ENCODE data around the gene SMIM28. TPM values are rescaled to one million over a fixed set of nuclear protein-coding genes. Genes with fewer than 3 reads are reported as not detected.

The SMIM28 gene
- total RNA-seq, 2 experiments from 2014 or later: not detected

DNA sequence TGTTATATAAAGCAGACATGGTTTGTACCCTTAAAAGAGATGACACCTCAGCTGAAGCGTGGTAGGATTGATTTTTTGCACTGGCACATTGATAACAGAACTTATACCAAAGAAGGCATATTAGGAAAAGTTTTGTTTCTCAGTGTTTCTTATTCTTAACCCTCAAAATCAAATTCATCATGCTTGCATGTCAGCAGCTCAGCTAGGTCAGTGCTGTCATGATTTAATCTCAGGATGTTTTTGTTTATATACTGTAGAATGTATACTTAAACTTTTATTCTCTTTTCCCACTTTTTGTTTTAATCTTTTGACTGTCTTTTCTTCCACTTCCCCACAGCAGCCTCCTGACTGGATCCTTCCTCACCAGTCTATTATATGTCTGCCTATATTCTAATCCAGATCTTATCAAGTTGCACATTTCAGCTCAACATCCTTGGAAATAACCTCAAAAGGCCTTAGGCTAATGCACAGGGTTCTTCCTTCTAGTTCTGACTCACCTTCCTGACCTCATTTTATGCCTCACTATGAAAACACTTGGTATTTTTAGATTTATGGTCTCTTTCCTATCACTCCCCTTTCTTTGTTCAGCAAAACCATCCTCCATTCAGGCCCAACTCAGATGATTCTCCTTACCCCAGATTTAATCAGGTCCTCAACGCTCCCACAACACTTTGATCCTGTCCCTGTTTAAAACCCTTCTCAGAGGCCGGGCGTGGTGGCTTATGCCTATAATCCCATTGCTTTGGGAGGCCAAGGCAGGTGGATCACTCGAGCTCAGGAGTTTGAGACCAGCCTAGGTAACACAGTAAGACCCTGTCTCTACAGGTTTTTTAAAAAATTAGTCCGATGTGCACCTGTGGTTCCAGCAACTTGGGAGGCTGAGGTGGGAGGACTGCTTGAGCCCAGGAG is 33.5 kb downstream of the SMIM28 start:
- no peak overlapping the region for H3K27ac ChIP-seq (ENCODE audit: low read depth, low read length, poor library complexity, severe bottlenecking)
- H3K9me3 ChIP-seq (ENCODE audit: low read length): no peaks in the 10 kb centered on the region
- BruUV-seq (replicated peaks): no TSS peak
- intact Hi-C loops (cut with micrococcal nuclease; ENCODE audit: unreplicated experiment): no loop called here
- POLR2A ChIA-PET: interaction anchor here (0.6 kb wide), 2 partner anchors 37 to 42 kb away, joined by 4 to 5 read pairs; no protein-coding TSS in a partner anchor
- peaks cover 2% of the 10 kb centered on the region for H3K4me1 ChIP-seq (ENCODE audit: insufficient read depth, low read length, poor library complexity, severe bottlenecking)
- H3K36me3 ChIP-seq (ENCODE audit: insufficient read depth, low read length): peaks cover 74% of the 10 kb centered on the region
- no peaks in the 10 kb centered on the region for H4K20me1 ChIP-seq (ENCODE audit: insufficient read depth, low read length)
- DNase-seq (ENCODE audit: low spot score): no peak
- no peak overlapping the region for H2AFZ ChIP-seq (ENCODE audit: low read length)
- CTCF ChIA-PET (ENCODE audit: unreplicated experiment): interaction anchor here (0.6 kb wide), 1 partner anchor 8 kb away, joined by 3 read pairs; no protein-coding TSS in a partner anchor
- no peak overlapping the region for H3K4me3 ChIP-seq (ENCODE audit: low read depth, low read length, poor library complexity, severe bottlenecking)
- no peaks in the 10 kb centered on the region for H3K79me2 ChIP-seq (ENCODE audit: insufficient read depth, low read depth, low read length)
- no peaks in the 10 kb centered on the region for H3K9me2 ChIP-seq (ENCODE audit: insufficient read depth, low read length)
- H3K4me2 ChIP-seq (ENCODE audit: low read length): no peak overlapping the region
- TF ChIP-seq EZH2phosphoT487 (IDR thresholded peaks at IDR 0.05; ENCODE audit: borderline replicate concordance, low read depth, low read length): no peak
- TF ChIP-seq CTCF (conservative IDR thresholded peaks at IDR 0.05; ENCODE audit: low read length): no peak

GRCh38 chr6:138415125-138415524 is 37.4 kb downstream of the SMIM28 start:
- Histone ChIP-seq H2AFZ (ENCODE audit: low read length) (no peak overlapping the region), H3K4me3 (ENCODE audit: low read depth, low read length, poor library complexity, severe bottlenecking) (no peak overlapping the region), H3K4me1 (ENCODE audit: insufficient read depth, low read length, poor library complexity, severe bottlenecking) (no peaks in the 10 kb centered on the region), H3K36me3 (ENCODE audit: insufficient read depth, low read length) (peaks cover 39% of the 10 kb centered on the region), H4K20me1 (ENCODE audit: insufficient read depth, low read length) (no peaks in the 10 kb centered on the region), H3K4me2 (ENCODE audit: low read length) (no peak overlapping the region), H3K9me2 (ENCODE audit: insufficient read depth, low read length) (no peaks in the 10 kb centered on the region), H3K9me3 (ENCODE audit: low read length) (no peaks in the 10 kb centered on the region), H3K79me2 (ENCODE audit: insufficient read depth, low read depth, low read length) (no peaks in the 10 kb centered on the region), H3K27ac (ENCODE audit: low read depth, low read length, poor library complexity, severe bottlenecking) (no peak overlapping the region)
- BruUV-seq (replicated peaks): no TSS peak
- no peak for DNase-seq (ENCODE audit: low spot score)
- POLR2A ChIA-PET: no interaction called here
- TF ChIP-seq EZH2phosphoT487 (IDR thresholded peaks at IDR 0.05; ENCODE audit: borderline replicate concordance, low read depth, low read length) (no peak), CTCF (conservative IDR thresholded peaks at IDR 0.05; ENCODE audit: low read length) (no peak)
- CTCF ChIA-PET (ENCODE audit: unreplicated experiment): no interaction called here
- intact Hi-C loops (cut with micrococcal nuclease; ENCODE audit: unreplicated experiment): no loop called here

DNA sequence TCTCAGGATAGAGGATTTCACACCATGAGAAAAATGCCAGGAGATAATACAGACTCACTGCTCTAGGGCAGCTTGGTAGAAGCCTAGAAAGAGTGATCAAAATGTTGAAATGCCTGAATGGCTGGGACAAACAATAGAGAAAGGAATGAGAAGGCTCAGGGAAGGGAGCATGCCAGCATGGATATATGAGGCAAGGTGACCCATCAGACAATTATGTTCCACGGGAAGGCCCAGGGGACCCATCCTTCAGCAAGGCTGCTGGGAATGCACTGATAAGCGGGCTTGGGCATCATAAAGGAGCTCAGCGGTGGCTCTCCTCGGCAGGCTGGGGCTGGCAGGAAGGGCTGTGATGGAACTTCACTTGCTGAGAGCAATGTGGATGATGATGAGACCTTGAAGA is 38.5 kb downstream of the SMIM28 start:
- Histone ChIP-seq H3K27ac (ENCODE audit: low read depth, low read length, poor library complexity, severe bottlenecking) (no peak overlapping the region), H3K79me2 (ENCODE audit: insufficient read depth, low read depth, low read length) (no peaks in the 10 kb centered on the region), H3K4me1 (ENCODE audit: insufficient read depth, low read length, poor library complexity, severe bottlenecking) (no peaks in the 10 kb centered on the region), H2AFZ (ENCODE audit: low read length) (no peak overlapping the region), H3K4me3 (ENCODE audit: low read depth, low read length, poor library complexity, severe bottlenecking) (no peak overlapping the region), H3K4me2 (ENCODE audit: low read length) (no peak overlapping the region), H3K9me3 (ENCODE audit: low read length) (no peaks in the 10 kb centered on the region), H3K36me3 (ENCODE audit: insufficient read depth, low read length) (peaks cover 29% of the 10 kb centered on the region), H3K9me2 (ENCODE audit: insufficient read depth, low read length) (no peaks in the 10 kb centered on the region), H4K20me1 (ENCODE audit: insufficient read depth, low read length) (no peaks in the 10 kb centered on the region)
- POLR2A ChIA-PET: no interaction called here
- CTCF ChIA-PET (ENCODE audit: unreplicated experiment): no interaction called here
- intact Hi-C loops (cut with micrococcal nuclease; ENCODE audit: unreplicated experiment): no loop called here
- no peak for TF ChIP-seq CTCF (conservative IDR thresholded peaks at IDR 0.05; ENCODE audit: low read length)
- TF ChIP-seq EZH2phosphoT487 (IDR thresholded peaks at IDR 0.05; ENCODE audit: borderline replicate concordance, low read depth, low read length): no peak
- BruUV-seq (replicated peaks): no TSS peak
- DNase-seq (ENCODE audit: low spot score): no peak

Data from OCI-LY7 (cell line).